Osteocyte (in vitro differentiated cells): ENCODE results near the gene UPF2. TPM values are rescaled to one million over a fixed set of nuclear protein-coding genes. Genes with fewer than 3 reads are reported as not detected.

ENCODE experiments used
- DNase-seq: peaks from one replicate; pipeline ENCODE4 v3.0.0; 2021; ENCODE audit warnings: mixed read lengths; ENCODE audit not compliant: unreplicated experiment; ENCODE audit errors: extremely low spot score
- H3K27ac Mint-ChIP-seq: one replicate; pipeline ENCODE4 v1.8.0; 2021; ENCODE audit warnings: mild to moderate bottlenecking, mixed read lengths; ENCODE audit not compliant: unreplicated experiment
- H3K27me3 Mint-ChIP-seq: one replicate; pipeline ENCODE4 v1.8.0; 2021; ENCODE audit warnings: mixed read lengths; ENCODE audit not compliant: unreplicated experiment
- H3K36me3 Mint-ChIP-seq: one replicate; pipeline ENCODE4 v1.8.0; 2021; ENCODE audit warnings: mixed read lengths; ENCODE audit not compliant: unreplicated experiment
- H3K4me1 Mint-ChIP-seq: one replicate; pipeline ENCODE4 v1.8.0; 2021; ENCODE audit warnings: mixed read lengths; ENCODE audit not compliant: unreplicated experiment
- H3K4me3 Mint-ChIP-seq: one replicate; pipeline ENCODE4 v1.8.0; 2021; ENCODE audit warnings: mild to moderate bottlenecking, moderate library complexity, mixed read lengths; ENCODE audit not compliant: unreplicated experiment
- H3K9me3 Mint-ChIP-seq: one replicate; pipeline ENCODE4 v1.8.0; 2021; ENCODE audit warnings: mixed read lengths; ENCODE audit not compliant: unreplicated experiment
- total RNA-seq: library from RNA; stranded (reverse); gene quantifications from 2 replicates; pipeline ENCODE4 v1.2.1, GENCODE V29; 2021
- TF ChIP-seq, protein P1 (sequence below): fragments of 200-600 bp; sonication (generic); IDR thresholded peaks from 2 replicates; pipeline ENCODE4 v1.5.0; 2021; ENCODE audit warnings: antibody characterized with exemption, mild to moderate bottlenecking, moderate library complexity

Gene UPF2
- total RNA-seq, 1 donor from 2014 or later, result 20.5 TPM

DNA sequence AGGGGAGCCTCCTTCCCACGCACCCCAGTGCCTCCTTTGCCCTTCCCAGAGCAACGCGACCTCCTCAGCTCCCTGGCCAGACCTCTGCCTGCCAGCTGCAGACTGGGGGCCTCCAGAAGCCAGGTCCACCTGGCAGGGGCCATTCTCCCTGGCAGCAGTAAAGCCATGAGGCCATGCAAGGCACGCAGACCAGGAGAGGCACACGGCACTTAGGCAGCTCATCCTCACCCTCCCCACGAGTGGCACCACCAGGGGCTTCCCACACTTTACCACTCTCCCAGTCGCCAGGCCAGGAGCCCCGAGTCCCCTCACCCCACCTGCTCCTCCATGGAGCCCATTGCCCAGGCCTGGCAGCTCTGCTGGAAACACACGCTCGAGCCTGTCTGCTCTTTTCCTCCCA is 134.1 kb downstream of the UPF2 start:
- Mint-ChIP-seq H3K4me3 (no peak overlapping the region), H3K9me3 (no peaks in the 10 kb centered on the region), H3K4me1 (no peaks in the 10 kb centered on the region), H3K36me3 (no peaks in the 10 kb centered on the region), H3K27ac (no peak overlapping the region), H3K27me3 (no peaks in the 10 kb centered on the region)
- no peak for DNase-seq
- TF ChIP-seq, protein P1, sequence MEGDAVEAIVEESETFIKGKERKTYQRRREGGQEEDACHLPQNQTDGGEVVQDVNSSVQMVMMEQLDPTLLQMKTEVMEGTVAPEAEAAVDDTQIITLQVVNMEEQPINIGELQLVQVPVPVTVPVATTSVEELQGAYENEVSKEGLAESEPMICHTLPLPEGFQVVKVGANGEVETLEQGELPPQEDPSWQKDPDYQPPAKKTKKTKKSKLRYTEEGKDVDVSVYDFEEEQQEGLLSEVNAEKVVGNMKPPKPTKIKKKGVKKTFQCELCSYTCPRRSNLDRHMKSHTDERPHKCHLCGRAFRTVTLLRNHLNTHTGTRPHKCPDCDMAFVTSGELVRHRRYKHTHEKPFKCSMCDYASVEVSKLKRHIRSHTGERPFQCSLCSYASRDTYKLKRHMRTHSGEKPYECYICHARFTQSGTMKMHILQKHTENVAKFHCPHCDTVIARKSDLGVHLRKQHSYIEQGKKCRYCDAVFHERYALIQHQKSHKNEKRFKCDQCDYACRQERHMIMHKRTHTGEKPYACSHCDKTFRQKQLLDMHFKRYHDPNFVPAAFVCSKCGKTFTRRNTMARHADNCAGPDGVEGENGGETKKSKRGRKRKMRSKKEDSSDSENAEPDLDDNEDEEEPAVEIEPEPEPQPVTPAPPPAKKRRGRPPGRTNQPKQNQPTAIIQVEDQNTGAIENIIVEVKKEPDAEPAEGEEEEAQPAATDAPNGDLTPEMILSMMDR, result no peak

GRCh38 chr10:11907914-11908313 is 134.7 kb downstream of the UPF2 start:
- Mint-ChIP-seq H3K4me1 (no peaks in the 10 kb centered on the region), H3K27ac (no peak overlapping the region), H3K27me3 (peaks cover 2% of the 10 kb centered on the region), H3K36me3 (no peaks in the 10 kb centered on the region), H3K4me3 (no peak overlapping the region), H3K9me3 (no peaks in the 10 kb centered on the region)
- no peak for DNase-seq
- TF ChIP-seq, protein P1, result no peak

- TF ChIP-seq, protein P1, result no peak
- no peak overlapping the region for H3K4me3 Mint-ChIP-seq
- H3K9me3 Mint-ChIP-seq, result no peaks in the 10 kb centered on the region
- H3K27ac Mint-ChIP-seq, result no peak overlapping the region
- H3K4me1 Mint-ChIP-seq, result peaks cover 5% of the 10 kb centered on the region
- H3K27me3 Mint-ChIP-seq, result peaks cover 3% of the 10 kb centered on the region
- DNase-seq, result no peak
- no peaks in the 10 kb centered on the region for H3K36me3 Mint-ChIP-seq
Observed at GRCh38 chr10:11906714-11907113, 135.9 kb downstream of the UPF2 start.

- Mint-ChIP-seq H3K36me3 (no peaks in the 10 kb centered on the region), H3K4me3 (no peak overlapping the region), H3K4me1 (peaks cover 20% of the 10 kb centered on the region), H3K9me3 (no peaks in the 10 kb centered on the region), H3K27me3 (peaks cover 3% of the 10 kb centered on the region), H3K27ac (no peak overlapping the region)
- no peak for DNase-seq
- TF ChIP-seq, protein P1, result no peak
Observed at GRCh38 chr10:11902646-11903045, 140.0 kb downstream of the UPF2 start.

GRCh38 chr10:11901833-11902475 is 140.7 kb downstream of the UPF2 start:
- H3K4me3 Mint-ChIP-seq, result no peak overlapping the region
- TF ChIP-seq, protein P1, result no peak
- H3K27me3 Mint-ChIP-seq, result peaks cover 3% of the 10 kb centered on the region
- H3K36me3 Mint-ChIP-seq, result no peaks in the 10 kb centered on the region
- no peak for DNase-seq
- no peak overlapping the region for H3K27ac Mint-ChIP-seq
- no peaks in the 10 kb centered on the region for H3K9me3 Mint-ChIP-seq
- peaks cover 20% of the 10 kb centered on the region for H3K4me1 Mint-ChIP-seq
